Esophagus (tissue), 2 donors: ENCODE results near the gene TSPAN8. TPM values are rescaled to one million over a fixed set of nuclear protein-coding genes. Genes with fewer than 3 reads are reported as not detected.

Experiments
- H3K27ac ChIP-seq, 2 donors: one replicate each; pipeline ENCODE4 v1.5.1; 2013; ENCODE audit warnings: low read depth in 2 of 2, mild to moderate bottlenecking in 2 of 2, inconsistent platforms in 1 of 2, low read length in 1 of 2, moderate library complexity in 1 of 2
- H3K27me3 ChIP-seq, 2 donors: one replicate each; pipeline ENCODE4 v1.6.1; 2013; ENCODE audit warnings: low read length in 2 of 2, control low read depth in 1 of 2, mild to moderate bottlenecking in 1 of 2; ENCODE audit not compliant: insufficient read depth in 2 of 2, control insufficient read depth in 1 of 2
- H3K36me3 ChIP-seq, 2 donors: one replicate each; pipeline ENCODE4 v1.6.1; 2013; ENCODE audit warnings: low read length in 1 of 2; ENCODE audit not compliant: control insufficient read depth in 2 of 2, insufficient read depth in 2 of 2
- H3K4me1 ChIP-seq, 2 donors: one replicate each; pipeline ENCODE4 v1.6.1; 2013; ENCODE audit warnings: low read length in 1 of 2; ENCODE audit not compliant: control insufficient read depth in 2 of 2, insufficient read depth in 2 of 2
- H3K4me3 ChIP-seq, 2 donors: one replicate each; pipeline ENCODE4 v1.5.1; 2013; ENCODE audit warnings: low read length in 2 of 2, mild to moderate bottlenecking in 2 of 2, low read depth in 1 of 2, moderate library complexity in 1 of 2
- H3K9me3 ChIP-seq, 2 donors: one replicate each; pipeline ENCODE4 v1.6.1; 2013; ENCODE audit warnings: mild to moderate bottlenecking in 2 of 2, low read depth in 1 of 2, low read length in 1 of 2, moderate library complexity in 1 of 2; ENCODE audit not compliant: control insufficient read depth in 2 of 2, insufficient read depth in 1 of 2
- WGBS, 2 donors: extraction: QIAGEN DNeasy Blood & Tissue Kit; methylation state at CpG; one replicate each; pipeline ENCODE4 v1.1.7; 2013; 5-methylcytosine and 5-hydroxymethylcytosine counted together
- polyA plus RNA-seq, 2 donors: library from polyadenylated mRNA; stranded (reverse); fragments of 200-250 nt; gene quantifications; one replicate each; pipeline ENCODE4 v1.2.3, GENCODE V29; 2013
- donor health status: healthy with polysubstance abuse.
- donor health status: Bipolar disorder and iron deficiency.

TSPAN8 gene
- polyA plus RNA-seq, 2 donors: 0.78 to 2.2 TPM

DNA sequence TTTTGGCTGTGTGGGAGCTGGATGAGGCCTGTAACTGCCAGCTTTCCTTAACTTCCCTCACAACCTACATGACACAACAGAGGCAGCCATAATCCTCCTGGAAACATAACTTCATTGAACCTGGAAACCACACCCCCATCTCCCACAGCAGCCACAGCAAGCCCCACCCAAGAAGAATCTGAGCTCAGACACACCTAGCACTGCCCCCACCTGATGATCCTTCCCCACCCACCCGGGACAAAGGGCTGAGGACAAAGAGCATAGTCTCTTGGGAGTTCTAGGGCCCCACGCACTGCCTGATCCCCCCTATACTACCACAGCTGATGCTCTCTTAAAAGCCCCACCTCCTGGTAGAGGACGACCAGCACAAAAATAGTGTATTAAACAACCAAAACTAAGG is 29.6 kb upstream of the TSPAN8 start:
- no peaks in the 10 kb centered on the region for H3K9me3 ChIP-seq
- no peaks in the 10 kb centered on the region for H3K36me3 ChIP-seq
- 76 to 84% methylated on average over 3 of the region's 3 CpGs for WGBS, 2 donors
- H3K27ac ChIP-seq: no peak overlapping the region
- no peak overlapping the region for H3K4me3 ChIP-seq
- H3K27me3 ChIP-seq: no peaks in the 10 kb centered on the region
- H3K4me1 ChIP-seq: no peaks in the 10 kb centered on the region

DNA sequence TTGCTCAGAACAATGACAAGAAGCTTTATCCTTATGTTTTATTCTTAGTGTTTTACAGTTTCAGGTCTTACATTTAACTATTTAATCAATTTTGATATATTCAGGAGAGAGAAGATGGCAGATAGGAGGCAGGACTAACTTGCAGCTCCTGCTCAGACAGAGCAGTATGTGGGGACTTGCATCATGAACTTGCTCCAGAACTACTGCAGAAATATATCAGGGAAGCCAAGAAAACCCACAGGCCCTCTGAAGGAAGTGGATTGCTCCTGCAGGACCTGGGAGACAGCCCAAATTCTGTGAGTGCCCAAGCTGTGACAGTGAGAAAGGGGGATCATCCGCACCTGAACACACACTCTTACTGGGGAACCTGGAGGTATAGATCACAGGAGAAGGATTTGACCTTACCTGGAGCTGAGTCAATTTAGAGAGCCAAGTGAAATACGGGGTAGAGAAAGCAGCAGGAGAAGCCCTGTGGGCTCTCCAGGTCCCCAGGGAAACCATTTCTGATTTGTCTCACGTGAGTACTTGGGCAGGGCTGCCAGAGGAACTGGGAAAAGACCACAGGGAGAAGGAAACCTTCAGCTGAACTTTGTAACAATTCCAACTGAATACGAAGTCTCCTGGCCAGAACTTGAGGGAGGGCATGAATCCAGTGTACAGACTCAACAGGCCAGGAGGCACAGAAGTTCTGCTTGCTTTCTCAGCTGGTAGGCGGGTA is 28.9 kb upstream of the TSPAN8 start:
- 48 to 64% methylated on average over 5 of the region's 5 CpGs for whole genome bisulfite sequencing, 2 donors
- no peaks in the 10 kb centered on the region for H3K36me3 ChIP-seq

GRCh38 chr12:71183846-71184245 is 26.0 kb upstream of the TSPAN8 start:
- H3K27me3 ChIP-seq: no peaks in the 10 kb centered on the region
- no peaks in the 10 kb centered on the region for H3K4me1 ChIP-seq
- H3K4me3 ChIP-seq: no peak overlapping the region

More for the DNA sequence above, 28.9 kb upstream of the TSPAN8 start:
- Histone ChIP-seq H3K27me3 (no peaks in the 10 kb centered on the region), H3K27ac (no peak overlapping the region), H3K4me3 (no peak overlapping the region), H3K9me3 (no peaks in the 10 kb centered on the region), H3K4me1 (no peaks in the 10 kb centered on the region)

DNA sequence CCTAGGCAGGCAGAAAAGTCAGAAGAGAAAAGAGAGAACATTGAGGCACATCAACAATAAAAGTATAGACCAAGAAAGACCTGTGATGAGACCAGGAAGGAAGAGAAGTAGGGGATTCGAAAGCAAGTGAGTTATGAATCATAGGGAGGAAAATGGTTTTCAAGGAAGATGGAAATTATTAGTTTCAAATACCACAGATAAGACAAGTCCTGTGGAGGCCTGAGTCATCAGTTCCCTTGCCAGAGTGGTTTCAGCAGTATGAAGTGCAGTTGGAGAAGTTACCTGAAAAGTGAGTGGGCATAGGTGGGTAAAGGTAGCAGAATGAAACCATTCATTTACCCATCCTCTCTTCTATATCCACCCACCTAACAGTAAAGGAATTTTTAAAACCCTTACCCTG is 25.2 kb upstream of the TSPAN8 start:
- Histone ChIP-seq H3K27ac (no peak overlapping the region), H3K36me3 (no peaks in the 10 kb centered on the region), H3K4me1 (no peaks in the 10 kb centered on the region), H3K9me3 (no peaks in the 10 kb centered on the region), H3K4me3 (no peak overlapping the region), H3K27me3 (no peaks in the 10 kb centered on the region)
- WGBS, 2 donors: 20 to 45% methylated on average over 1 of the region's 1 CpG

More at GRCh38 chr12:71183846-71184245, 26.0 kb upstream of the TSPAN8 start:
- H3K27ac ChIP-seq: no peak overlapping the region
- H3K9me3 ChIP-seq: no peaks in the 10 kb centered on the region
- no peaks in the 10 kb centered on the region for H3K36me3 ChIP-seq

- H3K27ac ChIP-seq: no peak overlapping the region
- no peaks in the 10 kb centered on the region for H3K27me3 ChIP-seq
- no peaks in the 10 kb centered on the region for H3K36me3 ChIP-seq
- H3K4me1 ChIP-seq: no peaks in the 10 kb centered on the region
- H3K9me3 ChIP-seq: no peaks in the 10 kb centered on the region
- no peak overlapping the region for H3K4me3 ChIP-seq
Measured at GRCh38 chr12:71178162-71178561, 20.4 kb upstream of the TSPAN8 start.

GRCh38 chr12:71174825-71175224 is 17.0 kb upstream of the TSPAN8 start:
- Histone ChIP-seq H3K27me3 (no peaks in the 10 kb centered on the region), H3K9me3 (no peaks in the 10 kb centered on the region), H3K27ac (no peak overlapping the region), H3K36me3 (no peaks in the 10 kb centered on the region), H3K4me3 (no peak overlapping the region), H3K4me1 (no peaks in the 10 kb centered on the region)

DNA sequence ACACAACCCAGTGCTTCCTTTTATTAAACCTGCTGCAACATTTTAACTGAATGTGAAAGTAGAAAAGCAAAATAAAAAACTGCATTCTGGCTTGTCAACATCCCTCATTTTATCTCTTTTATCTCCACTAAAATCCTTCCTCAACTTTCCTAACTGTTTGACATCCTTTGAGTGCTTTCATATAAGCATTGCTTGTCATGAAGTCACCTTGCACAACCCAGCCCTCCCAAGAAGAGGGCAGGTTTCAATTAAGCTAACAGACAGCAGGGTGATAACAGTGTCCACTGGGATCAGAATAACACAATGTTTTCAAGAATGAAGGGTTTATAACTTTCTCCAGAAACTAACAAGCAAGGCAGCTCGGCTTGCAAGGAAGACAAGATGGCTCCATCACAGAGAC is 16.3 kb upstream of the TSPAN8 start:
- no peaks in the 10 kb centered on the region for H3K27me3 ChIP-seq
- H3K4me3 ChIP-seq: no peak overlapping the region
- no peak overlapping the region for H3K27ac ChIP-seq
- no peaks in the 10 kb centered on the region for H3K4me1 ChIP-seq
- H3K36me3 ChIP-seq: no peaks in the 10 kb centered on the region
- no peaks in the 10 kb centered on the region for H3K9me3 ChIP-seq
- 47 to 72% methylated on average over 1 of the region's 1 CpG for WGBS, 2 donors

DNA sequence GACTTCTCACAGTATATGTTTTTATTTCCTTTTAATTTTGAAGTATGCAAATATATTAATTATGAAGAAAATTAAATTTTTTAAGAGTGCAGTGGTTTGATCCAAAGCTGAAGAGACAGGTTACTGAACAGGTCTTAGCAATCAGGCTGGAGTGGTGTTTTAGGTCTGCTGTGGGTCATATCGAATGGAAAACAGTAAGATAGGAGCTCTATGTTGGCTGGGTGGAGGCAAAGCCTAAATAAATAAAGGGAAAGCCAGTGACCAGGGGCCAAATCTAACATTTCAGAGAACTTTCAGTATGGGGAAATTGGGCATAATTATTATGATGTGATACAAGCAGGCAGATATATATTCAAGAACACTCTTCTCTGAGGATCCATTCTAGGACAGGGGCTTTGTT is 12.7 kb upstream of the TSPAN8 start:
- WGBS, 2 donors: 53 to 68% methylated on average over 1 of the region's 1 CpG
- Histone ChIP-seq H3K27ac (no peak overlapping the region), H3K4me3 (no peak overlapping the region), H3K9me3 (no peaks in the 10 kb centered on the region), H3K4me1 (no peaks in the 10 kb centered on the region), H3K36me3 (no peaks in the 10 kb centered on the region), H3K27me3 (no peaks in the 10 kb centered on the region)

DNA sequence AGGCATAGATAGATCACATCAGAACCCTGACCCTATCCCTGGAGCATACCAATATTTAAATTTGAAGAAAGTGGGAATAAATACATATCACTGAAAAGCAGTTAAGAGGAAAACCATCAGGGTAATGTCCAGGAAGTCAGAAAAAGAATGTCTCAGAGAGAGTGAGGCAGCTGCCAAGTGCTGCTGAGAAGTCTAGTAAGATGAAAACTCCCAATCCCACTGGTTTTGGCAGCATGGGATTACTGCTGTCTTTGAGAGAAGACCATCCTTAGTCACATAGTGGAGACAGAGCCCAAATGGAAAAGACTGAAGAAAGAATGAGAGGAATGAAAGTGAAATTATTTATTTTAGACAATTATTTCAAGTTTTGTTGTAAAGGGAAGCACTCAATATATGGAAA is 11.5 kb upstream of the TSPAN8 start:
- Histone ChIP-seq H3K27ac (no peak overlapping the region), H3K4me1 (no peaks in the 10 kb centered on the region), H3K4me3 (no peak overlapping the region), H3K36me3 (no peaks in the 10 kb centered on the region), H3K27me3 (no peaks in the 10 kb centered on the region), H3K9me3 (no peaks in the 10 kb centered on the region)

GRCh38 chr12:71166862-71167496 is 9.2 kb upstream of the TSPAN8 start:
- no peaks in the 10 kb centered on the region for H3K4me1 ChIP-seq
- no peaks in the 10 kb centered on the region for H3K36me3 ChIP-seq
- WGBS, 2 donors: 63 to 70% methylated on average over 4 of the region's 4 CpGs
- H3K27me3 ChIP-seq: no peaks in the 10 kb centered on the region
- H3K9me3 ChIP-seq: no peaks in the 10 kb centered on the region
- H3K27ac ChIP-seq: no peak overlapping the region
- H3K4me3 ChIP-seq: no peak overlapping the region
